Activated naive CD4-positive, alpha-beta T cell treated with anti-CD3 and anti-CD28 coated beads, Interleukin-2, amount 50 U/mL, for 72 hours (primary cell): ENCODE results near the gene ZNF644. TPM values are rescaled to one million over a fixed set of nuclear protein-coding genes. Genes with fewer than 3 reads are reported as not detected.

Source experiments
- ATAC-seq, 2 donors: fragments of 150-1000 bp; cut with Tn5 transposase; 2 replicates each; pipeline ENCODE4 v1.10.0; 2021; ENCODE audit warnings: mild to moderate bottlenecking in 2 of 2, moderate library complexity in 2 of 2
- DNase-seq, 2 donors: peaks; one replicate each; pipeline ENCODE4 v3.0.0; 2021 to 2022; ENCODE audit warnings: low spot score in 2 of 2
- H3K27ac Mint-ChIP-seq, 2 donors: one replicate each; pipeline ENCODE4 v1.8.0; 2022; ENCODE audit warnings: mild to moderate bottlenecking in 2 of 2, mixed read lengths in 2 of 2
- H3K36me3 Mint-ChIP-seq, 2 donors: one replicate each; pipeline ENCODE4 v1.8.0; 2022; ENCODE audit warnings: mixed read lengths in 2 of 2
- H3K9me3 Mint-ChIP-seq, 2 donors: one replicate each; pipeline ENCODE4 v1.8.0; 2022; ENCODE audit warnings: mixed read lengths in 2 of 2
- total RNA-seq, 2 donors: library from RNA; stranded (reverse); gene quantifications; one replicate each; pipeline ENCODE4 v1.2.3, GENCODE V29; 2022

ZNF644 gene
- total RNA-seq, 2 donors from 2014 or later, result 50.6 to 72.5 TPM

GRCh38 chr1:91006113-91006908, 15.5 kb downstream of the ZNF644 start:
- no peak for DNase-seq
- H3K9me3 Mint-ChIP-seq, result peaks cover 0 to 11% of the 10 kb centered on the region in 2 donors
- peak overlapping the region in 1 of 2 donors; percentile 41 for H3K27ac Mint-ChIP-seq
- ATAC-seq, result peak in 1 of 2 donors; percentile 22
- peaks cover 17 to 56% of the 10 kb centered on the region in 2 donors for H3K36me3 Mint-ChIP-seq

- H3K9me3 Mint-ChIP-seq, result peaks cover 3 to 16% of the 10 kb centered on the region in 2 donors
- DNase-seq (no peak), ATAC-seq (no peak)
- H3K27ac Mint-ChIP-seq, result no peak overlapping the region
- peaks cover 21 to 58% of the 10 kb centered on the region in 2 donors for H3K36me3 Mint-ChIP-seq
Measured at GRCh38 chr1:91005285-91005684, 16.6 kb downstream of the ZNF644 start.

GRCh38 chr1:91004145-91004544, 17.7 kb downstream of the ZNF644 start:
- Mint-ChIP-seq H3K36me3 (peaks cover 32 to 69% of the 10 kb centered on the region in 2 donors), H3K9me3 (peaks cover 5 to 18% of the 10 kb centered on the region in 2 donors), H3K27ac (no peak overlapping the region)

GRCh38 chr1:90996742-90997413, 25.0 kb downstream of the ZNF644 start:
- peaks cover 46 to 93% of the 10 kb centered on the region in 2 donors for H3K36me3 Mint-ChIP-seq

More at GRCh38 chr1:91004145-91004544, 17.7 kb downstream of the ZNF644 start:
- DNase-seq (no peak), ATAC-seq (no peak)

GRCh38 chr1:90995311-90995894, 26.4 kb downstream of the ZNF644 start:
- ATAC-seq, result no peak
- Mint-ChIP-seq H3K36me3 (peaks cover 45 to 97% of the 10 kb centered on the region in 2 donors), H3K27ac (no peak overlapping the region), H3K9me3 (peaks cover 3 to 20% of the 10 kb centered on the region in 2 donors)
- no peak for DNase-seq

More at GRCh38 chr1:90996742-90997413, 25.0 kb downstream of the ZNF644 start:
- H3K9me3 Mint-ChIP-seq, result peaks cover 5 to 24% of the 10 kb centered on the region in 2 donors
- no peak overlapping the region for H3K27ac Mint-ChIP-seq
- no peak for ATAC-seq
- no peak for DNase-seq

GRCh38 chr1:90994461-90994860, 27.4 kb downstream of the ZNF644 start:
- DNase-seq (no peak), ATAC-seq (no peak)
- no peak overlapping the region for H3K27ac Mint-ChIP-seq
- H3K9me3 Mint-ChIP-seq, result peaks cover 5 to 24% of the 10 kb centered on the region in 2 donors
- H3K36me3 Mint-ChIP-seq, result peaks cover 42 to 97% of the 10 kb centered on the region in 2 donors

GRCh38 chr1:90993245-90993644, 28.6 kb downstream of the ZNF644 start:
- H3K9me3 Mint-ChIP-seq, result peaks cover 6 to 29% of the 10 kb centered on the region in 2 donors

DNA sequence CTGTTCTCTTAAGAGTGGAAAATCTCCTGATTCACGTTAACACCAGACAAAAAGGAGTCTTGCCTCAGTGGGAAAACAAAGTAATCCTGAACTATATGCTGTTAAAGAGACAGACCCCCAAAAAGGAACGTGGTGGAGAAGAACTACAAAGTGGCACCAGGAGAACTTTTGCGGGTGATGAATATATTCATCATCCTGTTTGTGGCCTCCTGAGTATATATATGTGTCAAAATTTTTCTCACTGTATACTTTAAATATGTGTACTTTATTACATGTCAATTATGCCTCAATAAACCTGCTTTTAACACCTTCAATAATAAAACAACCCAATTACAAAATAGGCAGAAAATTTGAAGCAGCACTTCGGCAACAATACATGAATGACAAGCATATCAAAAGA, 31.1 kb downstream of the ZNF644 start:
- Mint-ChIP-seq H3K27ac (no peak overlapping the region), H3K36me3 (peaks cover 50 to 97% of the 10 kb centered on the region in 2 donors), H3K9me3 (peaks cover 9 to 34% of the 10 kb centered on the region in 2 donors)
- DNase-seq, result no peak
- ATAC-seq, result no peak

More at GRCh38 chr1:90993245-90993644, 28.6 kb downstream of the ZNF644 start:
- no peak for DNase-seq
- Mint-ChIP-seq H3K36me3 (peaks cover 45 to 97% of the 10 kb centered on the region in 2 donors), H3K27ac (no peak overlapping the region)
- ATAC-seq, result no peak

- DNase-seq, result no peak
- H3K36me3 Mint-ChIP-seq, result peaks cover 50 to 89% of the 10 kb centered on the region in 2 donors
- H3K27ac Mint-ChIP-seq, result no peak overlapping the region
- no peak for ATAC-seq
- H3K9me3 Mint-ChIP-seq, result peaks cover 9 to 34% of the 10 kb centered on the region in 2 donors
Measured at GRCh38 chr1:90989990-90990389, 31.8 kb downstream of the ZNF644 start.

GRCh38 chr1:90989302-90989701, 32.5 kb downstream of the ZNF644 start:
- ATAC-seq (no peak), DNase-seq (no peak)
- Mint-ChIP-seq H3K9me3 (peaks cover 9 to 34% of the 10 kb centered on the region in 2 donors), H3K27ac (no peak overlapping the region), H3K36me3 (peaks cover 45 to 82% of the 10 kb centered on the region in 2 donors)

DNA sequence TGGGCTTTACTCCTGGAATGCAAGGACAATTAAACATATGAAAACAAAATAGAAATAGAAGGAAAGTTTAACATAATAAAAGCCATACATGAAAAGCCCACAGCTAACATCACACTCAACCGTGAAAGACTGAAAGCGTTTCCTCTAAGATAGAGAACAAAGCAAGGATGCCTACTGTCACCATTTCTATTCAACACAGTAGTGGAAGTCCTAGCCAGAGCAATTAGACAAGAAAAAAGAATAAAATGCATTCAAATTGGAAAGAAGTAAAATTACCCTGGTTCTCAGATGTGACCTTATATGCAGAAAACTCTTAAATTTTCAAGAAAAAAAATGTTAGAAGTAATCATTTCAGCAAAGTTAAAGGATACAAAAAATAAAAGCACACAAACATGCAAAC, 34.0 kb downstream of the ZNF644 start:
- no peak overlapping the region for H3K27ac Mint-ChIP-seq
- H3K9me3 Mint-ChIP-seq, result peaks cover 9 to 28% of the 10 kb centered on the region in 2 donors
- DNase-seq (no peak), ATAC-seq (no peak)
- peaks cover 35 to 77% of the 10 kb centered on the region in 2 donors for H3K36me3 Mint-ChIP-seq

DNA sequence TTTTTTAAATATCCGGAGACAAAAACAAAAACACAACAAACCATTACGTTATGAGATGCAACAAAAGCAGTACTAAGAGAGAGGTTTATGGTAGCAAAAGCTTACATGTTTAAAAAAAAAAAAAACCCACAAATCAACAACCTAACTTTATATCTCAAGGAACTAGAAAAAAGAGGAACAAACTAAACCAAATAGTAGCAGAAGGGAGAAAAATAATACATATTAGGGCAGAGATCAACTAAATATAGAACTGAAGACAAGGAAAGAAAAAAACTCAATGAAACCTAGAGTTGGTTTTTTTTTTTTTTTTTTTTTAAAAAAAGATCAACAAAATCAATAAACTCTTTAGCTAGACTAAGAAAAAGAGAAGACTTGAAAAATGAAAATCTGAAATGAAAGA, 34.9 kb downstream of the ZNF644 start:
- peaks cover 9 to 28% of the 10 kb centered on the region in 2 donors for H3K9me3 Mint-ChIP-seq
- DNase-seq (no peak), ATAC-seq (no peak)
- H3K27ac Mint-ChIP-seq, result peak overlapping the region in 1 of 2 donors; percentile 23
- H3K36me3 Mint-ChIP-seq, result peaks cover 35 to 75% of the 10 kb centered on the region in 2 donors

DNA sequence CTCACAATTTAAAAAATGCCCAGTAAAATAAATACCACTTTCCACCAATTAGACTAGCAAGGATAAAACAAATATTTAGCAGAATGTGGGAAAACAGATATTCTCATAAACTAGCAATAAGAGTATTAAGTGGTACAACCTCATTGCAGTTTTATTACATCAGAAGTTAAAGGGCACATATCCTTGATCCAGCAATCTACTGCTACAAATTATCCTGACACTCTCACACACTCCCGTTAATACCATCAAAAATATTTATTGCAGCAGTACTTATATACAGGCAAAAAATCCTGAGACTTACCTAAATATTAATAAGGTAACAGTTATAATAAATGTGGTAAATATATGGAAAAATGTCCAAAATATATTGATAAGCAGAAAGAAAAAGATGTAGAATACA, 44.3 kb downstream of the ZNF644 start:
- Mint-ChIP-seq H3K36me3 (peaks cover 13 to 58% of the 10 kb centered on the region in 2 donors), H3K27ac (no peak overlapping the region), H3K9me3 (peaks cover 0 to 8% of the 10 kb centered on the region in 2 donors)
- DNase-seq (no peak), ATAC-seq (no peak)

- Mint-ChIP-seq H3K36me3 (peaks cover 20 to 44% of the 10 kb centered on the region in 2 donors), H3K27ac (peak overlapping the region; percentile 59 to 79), H3K9me3 (peaks cover 0 to 8% of the 10 kb centered on the region in 2 donors)
- ATAC-seq (peak; percentile 70 to 73), DNase-seq (no peak)
Measured at GRCh38 chr1:90973897-90974798, 47.7 kb downstream of the ZNF644 start.

GRCh38 chr1:90970208-90970607, 51.6 kb downstream of the ZNF644 start:
- H3K9me3 Mint-ChIP-seq, result peaks cover 0 to 4% of the 10 kb centered on the region in 2 donors
- no peak for ATAC-seq
- H3K36me3 Mint-ChIP-seq, result peaks cover 15 to 28% of the 10 kb centered on the region in 2 donors
- no peak overlapping the region for H3K27ac Mint-ChIP-seq
- no peak for DNase-seq

DNA sequence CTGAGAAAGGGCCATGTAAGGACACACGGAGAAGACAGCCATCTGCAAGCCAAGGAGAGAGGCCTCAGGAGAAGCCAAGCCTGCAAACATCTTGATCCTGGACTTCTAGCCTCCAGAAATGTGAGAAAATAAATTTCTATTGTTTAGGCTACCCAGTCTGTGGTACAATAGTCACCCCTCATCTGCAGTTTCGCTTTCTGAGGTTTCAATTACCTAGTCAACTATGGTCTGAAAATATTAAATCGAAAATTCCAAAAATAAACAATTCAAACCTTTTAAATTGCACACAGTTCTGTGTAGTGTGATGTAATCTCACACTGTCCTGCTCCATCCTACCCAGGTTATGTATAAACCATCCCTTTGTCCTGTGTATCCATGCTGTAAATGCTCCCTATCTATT, 52.6 kb downstream of the ZNF644 start:
- Mint-ChIP-seq H3K27ac (no peak overlapping the region), H3K36me3 (peaks cover 15 to 22% of the 10 kb centered on the region in 2 donors), H3K9me3 (no peaks in the 10 kb centered on the region)
- ATAC-seq (no peak), DNase-seq (no peak)
